ENCODE results near the gene SULF2.

SULF2 gene

GRCh38 chr20:47758517-47759450 is 26.5 kb downstream of the SULF2 start:
- no peaks in the 10 kb centered on the region for H3K36me3 ChIP-seq (ENCODE audit: control insufficient read depth, insufficient read depth, low read length)
- H3K9ac ChIP-seq (ENCODE audit: low read depth, low read length), result no peak overlapping the region
- no peaks in the 10 kb centered on the region for H3K9me3 ChIP-seq (ENCODE audit: control insufficient read depth, insufficient read depth, low read length)
- H3K4me3 ChIP-seq (ENCODE audit: low read depth, low read length), result no peak overlapping the region
- no peak overlapping the region for H3K27ac ChIP-seq (ENCODE audit: low read depth, low read length)
- H3K4me1 ChIP-seq (ENCODE audit: control insufficient read depth, insufficient read depth, low read length), result peaks cover 7% of the 10 kb centered on the region; the same call in 1 of the 2 replicates
- no peaks in the 10 kb centered on the region for H3K27me3 ChIP-seq (ENCODE audit: control insufficient read depth, insufficient read depth, low read length)

GRCh38 chr20:47757145-47758035 is 27.9 kb downstream of the SULF2 start:
- no peaks in the 10 kb centered on the region for H3K27me3 ChIP-seq (ENCODE audit: control insufficient read depth, insufficient read depth, low read length)
- H3K4me1 ChIP-seq (ENCODE audit: control insufficient read depth, insufficient read depth, low read length), result peaks cover 7% of the 10 kb centered on the region; the same call in 1 of the 2 replicates
- no peaks in the 10 kb centered on the region for H3K9me3 ChIP-seq (ENCODE audit: control insufficient read depth, insufficient read depth, low read length)
- no peak overlapping the region for H3K4me3 ChIP-seq (ENCODE audit: low read depth, low read length)
- peak overlapping the region; percentile 29 for H3K27ac ChIP-seq (ENCODE audit: low read depth, low read length)
- no peak overlapping the region for H3K9ac ChIP-seq (ENCODE audit: low read depth, low read length)
- no peaks in the 10 kb centered on the region for H3K36me3 ChIP-seq (ENCODE audit: control insufficient read depth, insufficient read depth, low read length)

GRCh38 chr20:47754946-47755652 is 30.2 kb downstream of the SULF2 start:
- Histone ChIP-seq H3K36me3 (ENCODE audit: control insufficient read depth, insufficient read depth, low read length) (peaks cover 3% of the 10 kb centered on the region; the same call in 1 of the 2 replicates), H3K4me1 (ENCODE audit: control insufficient read depth, insufficient read depth, low read length) (peaks cover 7% of the 10 kb centered on the region; the same call in 1 of the 2 replicates), H3K4me3 (ENCODE audit: low read depth, low read length) (no peak overlapping the region), H3K27ac (ENCODE audit: low read depth, low read length) (no peak overlapping the region), H3K9me3 (ENCODE audit: control insufficient read depth, insufficient read depth, low read length) (no peaks in the 10 kb centered on the region), H3K27me3 (ENCODE audit: control insufficient read depth, insufficient read depth, low read length) (no peaks in the 10 kb centered on the region), H3K9ac (ENCODE audit: low read depth, low read length) (no peak overlapping the region)

GRCh38 chr20:47754388-47754715 is 30.9 kb downstream of the SULF2 start:
- no peak overlapping the region for H3K4me3 ChIP-seq (ENCODE audit: low read depth, low read length)
- no peak overlapping the region for H3K9ac ChIP-seq (ENCODE audit: low read depth, low read length)
- no peaks in the 10 kb centered on the region for H3K27me3 ChIP-seq (ENCODE audit: control insufficient read depth, insufficient read depth, low read length)
- peaks cover 3% of the 10 kb centered on the region; the same call in 1 of the 2 replicates for H3K36me3 ChIP-seq (ENCODE audit: control insufficient read depth, insufficient read depth, low read length)
- no peak overlapping the region for H3K27ac ChIP-seq (ENCODE audit: low read depth, low read length)
- H3K9me3 ChIP-seq (ENCODE audit: control insufficient read depth, insufficient read depth, low read length), result no peaks in the 10 kb centered on the region
- peaks cover 7% of the 10 kb centered on the region; the same call in 1 of the 2 replicates for H3K4me1 ChIP-seq (ENCODE audit: control insufficient read depth, insufficient read depth, low read length)

GRCh38 chr20:47753576-47754387 is 31.5 kb downstream of the SULF2 start:
- H3K36me3 ChIP-seq (ENCODE audit: control insufficient read depth, insufficient read depth, low read length), result peaks cover 3% of the 10 kb centered on the region; the same call in 1 of the 2 replicates
- H3K9ac ChIP-seq (ENCODE audit: low read depth, low read length), result no peak overlapping the region
- peaks cover 7% of the 10 kb centered on the region; the same call in 1 of the 2 replicates for H3K4me1 ChIP-seq (ENCODE audit: control insufficient read depth, insufficient read depth, low read length)
- H3K4me3 ChIP-seq (ENCODE audit: low read depth, low read length), result no peak overlapping the region
- no peaks in the 10 kb centered on the region for H3K9me3 ChIP-seq (ENCODE audit: control insufficient read depth, insufficient read depth, low read length)
- no peak overlapping the region for H3K27ac ChIP-seq (ENCODE audit: low read depth, low read length)
- H3K27me3 ChIP-seq (ENCODE audit: control insufficient read depth, insufficient read depth, low read length), result no peaks in the 10 kb centered on the region

- no peak overlapping the region for H3K9ac ChIP-seq (ENCODE audit: low read depth, low read length)
- H3K4me1 ChIP-seq (ENCODE audit: control insufficient read depth, insufficient read depth, low read length), result no peaks in the 10 kb centered on the region
- H3K27me3 ChIP-seq (ENCODE audit: control insufficient read depth, insufficient read depth, low read length), result no peaks in the 10 kb centered on the region
- H3K36me3 ChIP-seq (ENCODE audit: control insufficient read depth, insufficient read depth, low read length), result peaks cover 3% of the 10 kb centered on the region; the same call in 1 of the 2 replicates
- no peak overlapping the region for H3K4me3 ChIP-seq (ENCODE audit: low read depth, low read length)
- H3K9me3 ChIP-seq (ENCODE audit: control insufficient read depth, insufficient read depth, low read length), result no peaks in the 10 kb centered on the region
- H3K27ac ChIP-seq (ENCODE audit: low read depth, low read length), result no peak overlapping the region
Measured at GRCh38 chr20:47751449-47751848, 33.8 kb downstream of the SULF2 start.

- Histone ChIP-seq H3K4me3 (ENCODE audit: low read depth, low read length) (no peak overlapping the region), H3K9me3 (ENCODE audit: control insufficient read depth, insufficient read depth, low read length) (no peaks in the 10 kb centered on the region), H3K4me1 (ENCODE audit: control insufficient read depth, insufficient read depth, low read length) (no peaks in the 10 kb centered on the region), H3K36me3 (ENCODE audit: control insufficient read depth, insufficient read depth, low read length) (peaks cover 3% of the 10 kb centered on the region; the same call in 1 of the 2 replicates), H3K27me3 (ENCODE audit: control insufficient read depth, insufficient read depth, low read length) (no peaks in the 10 kb centered on the region), H3K27ac (ENCODE audit: low read depth, low read length) (no peak overlapping the region), H3K9ac (ENCODE audit: low read depth, low read length) (no peak overlapping the region)
Measured at GRCh38 chr20:47749339-47749738, 35.9 kb downstream of the SULF2 start.

GRCh38 chr20:47748823-47749222 is 36.5 kb downstream of the SULF2 start:
- Histone ChIP-seq H3K9me3 (ENCODE audit: control insufficient read depth, insufficient read depth, low read length) (no peaks in the 10 kb centered on the region), H3K9ac (ENCODE audit: low read depth, low read length) (no peak overlapping the region), H3K4me3 (ENCODE audit: low read depth, low read length) (no peak overlapping the region), H3K36me3 (ENCODE audit: control insufficient read depth, insufficient read depth, low read length) (peaks cover 3% of the 10 kb centered on the region; the same call in 1 of the 2 replicates), H3K27ac (ENCODE audit: low read depth, low read length) (no peak overlapping the region), H3K4me1 (ENCODE audit: control insufficient read depth, insufficient read depth, low read length) (no peaks in the 10 kb centered on the region), H3K27me3 (ENCODE audit: control insufficient read depth, insufficient read depth, low read length) (no peaks in the 10 kb centered on the region)

- H3K4me1 ChIP-seq (ENCODE audit: control insufficient read depth, insufficient read depth, low read length), result no peaks in the 10 kb centered on the region
- no peak overlapping the region for H3K9ac ChIP-seq (ENCODE audit: low read depth, low read length)
- H3K4me3 ChIP-seq (ENCODE audit: low read depth, low read length), result no peak overlapping the region
- H3K27ac ChIP-seq (ENCODE audit: low read depth, low read length), result no peak overlapping the region
- H3K9me3 ChIP-seq (ENCODE audit: control insufficient read depth, insufficient read depth, low read length), result no peaks in the 10 kb centered on the region
- no peaks in the 10 kb centered on the region for H3K27me3 ChIP-seq (ENCODE audit: control insufficient read depth, insufficient read depth, low read length)
- H3K36me3 ChIP-seq (ENCODE audit: control insufficient read depth, insufficient read depth, low read length), result peaks cover 3% of the 10 kb centered on the region; the same call in 1 of the 2 replicates
Measured at GRCh38 chr20:47748069-47748468, 37.2 kb downstream of the SULF2 start.

- Histone ChIP-seq H3K27ac (ENCODE audit: low read depth, low read length) (no peak overlapping the region), H3K27me3 (ENCODE audit: control insufficient read depth, insufficient read depth, low read length) (no peaks in the 10 kb centered on the region), H3K9me3 (ENCODE audit: control insufficient read depth, insufficient read depth, low read length) (no peaks in the 10 kb centered on the region), H3K4me1 (ENCODE audit: control insufficient read depth, insufficient read depth, low read length) (no peaks in the 10 kb centered on the region), H3K36me3 (ENCODE audit: control insufficient read depth, insufficient read depth, low read length) (peaks cover 3% of the 10 kb centered on the region; the same call in 1 of the 2 replicates), H3K4me3 (ENCODE audit: low read depth, low read length) (no peak overlapping the region), H3K9ac (ENCODE audit: low read depth, low read length) (no peak overlapping the region)
Measured at GRCh38 chr20:47747669-47748031, 37.6 kb downstream of the SULF2 start.

Data from HUES48 (cell line).